ENCODE data around the gene RASL10A.

Gene RASL10A

DNA sequence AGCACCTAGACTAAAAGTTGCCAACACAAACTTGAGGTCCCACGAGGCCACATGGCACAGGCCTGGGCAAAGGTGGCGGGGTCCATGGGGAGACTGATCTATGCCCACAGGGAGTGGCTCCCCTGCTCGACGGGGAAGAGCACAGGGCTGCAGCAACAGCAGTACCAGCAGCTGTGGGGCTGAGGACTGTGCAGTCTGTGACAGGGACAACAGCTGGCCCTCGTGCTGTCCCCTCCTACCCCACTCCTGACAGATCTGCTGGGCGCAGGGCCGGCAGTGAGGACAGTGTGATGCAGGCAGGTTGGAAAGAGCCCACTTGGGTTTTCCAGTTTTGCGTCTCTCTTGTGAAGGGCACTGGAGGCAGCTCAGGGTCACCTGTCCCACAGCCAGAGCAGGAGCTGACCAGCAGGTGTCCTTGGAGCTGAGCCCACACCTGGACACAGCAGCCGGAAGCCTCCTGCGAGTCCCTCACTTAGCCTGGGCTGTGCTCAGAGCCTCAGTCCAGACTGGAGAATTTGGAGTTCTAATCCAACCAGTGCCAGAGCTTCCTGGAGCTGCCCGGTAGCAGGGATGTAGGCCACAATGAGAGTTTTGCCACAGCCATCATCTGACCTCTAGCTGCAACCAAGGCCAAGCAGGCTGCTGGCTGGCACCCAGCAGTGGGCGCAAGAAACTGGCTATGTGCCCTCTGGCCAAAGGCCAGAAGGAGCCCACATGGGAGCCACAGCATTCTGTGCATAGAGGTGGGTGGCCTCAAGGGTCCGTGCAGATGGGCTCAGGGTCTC, 12.6 kb downstream of the RASL10A start:
- no peak for DNase-seq (ENCODE audit: low read depth)

DNA sequence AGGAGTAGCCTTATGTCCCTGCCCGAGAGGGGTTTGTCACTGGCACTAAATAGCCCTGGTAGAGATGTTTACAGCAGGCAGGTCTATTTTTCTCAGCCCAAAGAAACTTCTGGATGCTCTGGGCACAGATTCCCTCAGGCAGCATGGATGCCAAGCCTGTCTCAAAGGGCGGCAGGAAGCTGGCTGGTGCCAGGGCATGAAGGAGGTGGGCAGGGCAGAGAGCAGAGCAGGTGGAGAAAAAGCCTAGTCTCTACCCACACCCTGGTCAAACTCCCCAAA, 13.2 kb downstream of the RASL10A start:
- DNase-seq (ENCODE audit: low read depth): no peak

DNA sequence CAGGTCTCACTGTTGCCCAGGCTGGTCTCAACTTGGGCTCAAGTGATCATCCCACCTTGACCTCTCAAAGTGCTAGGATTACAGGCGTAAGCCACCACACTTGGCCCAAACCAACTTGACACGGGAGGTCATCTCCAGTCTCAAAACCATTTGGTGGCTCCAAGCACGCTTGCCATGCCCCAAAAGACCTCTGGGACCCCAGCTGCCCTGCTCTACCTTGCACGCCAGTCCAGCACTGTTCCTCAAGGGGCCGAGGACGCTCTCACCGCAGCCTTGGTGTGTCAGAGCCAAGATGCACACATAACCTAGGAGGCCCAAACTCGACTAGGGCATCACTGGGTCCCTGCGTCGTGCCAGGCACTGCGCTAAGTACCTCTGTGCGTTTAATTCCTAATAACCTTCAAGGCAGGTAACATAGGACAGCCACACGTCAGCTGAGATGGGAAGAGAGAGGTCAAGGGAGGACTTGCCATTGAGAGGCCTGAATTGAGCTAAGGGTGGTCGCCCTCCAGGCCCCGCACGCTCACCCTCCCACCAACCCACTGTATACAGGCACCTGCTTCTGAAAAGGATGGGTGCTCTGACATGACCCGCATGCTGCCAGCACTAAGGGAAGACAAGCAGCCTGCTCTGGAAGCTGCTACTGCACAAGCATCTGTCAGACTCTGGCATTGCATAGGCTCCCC, 13.6 kb downstream of the RASL10A start:
- no peak for DNase-seq (ENCODE audit: low read depth)

DNA sequence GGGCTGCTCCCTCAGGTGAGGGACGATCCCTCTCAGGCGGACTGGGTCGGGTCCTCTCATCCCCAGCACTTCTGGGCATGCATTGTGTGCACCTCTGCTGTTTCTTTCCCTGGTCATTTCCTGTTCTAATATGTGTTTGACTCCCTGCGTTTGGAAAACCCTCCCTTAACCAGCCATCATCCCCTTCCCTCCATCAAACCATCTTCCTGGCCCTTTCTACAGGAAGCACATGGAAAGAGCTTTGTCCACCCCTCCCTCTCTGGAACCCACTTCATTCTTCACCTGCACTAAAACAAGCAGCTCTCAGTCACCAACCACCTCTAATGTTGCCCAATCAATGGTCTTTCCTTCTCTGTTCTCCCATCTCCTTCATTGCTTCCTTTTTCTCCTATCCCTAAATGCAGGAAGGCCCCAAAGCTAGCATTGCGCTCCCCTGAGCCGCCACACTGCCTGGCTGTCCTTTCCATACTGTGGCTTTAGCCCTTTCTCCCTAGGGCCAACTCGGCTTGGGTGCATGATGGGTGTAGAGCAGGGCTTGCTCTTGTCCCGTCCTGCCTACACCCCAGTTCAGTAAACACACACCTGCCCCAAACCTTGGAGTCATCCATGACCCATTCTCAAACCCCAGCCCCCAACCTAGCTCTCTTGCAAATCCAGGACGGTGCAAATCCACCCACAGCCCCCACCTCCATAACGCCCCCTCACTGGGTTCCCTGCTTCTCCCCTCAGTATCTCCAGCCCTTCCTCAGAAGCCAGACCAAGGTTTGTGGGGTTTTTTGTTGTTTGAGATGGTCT, 14.5 kb downstream of the RASL10A start:
- DNase-seq (ENCODE audit: low read depth): no peak

DNA sequence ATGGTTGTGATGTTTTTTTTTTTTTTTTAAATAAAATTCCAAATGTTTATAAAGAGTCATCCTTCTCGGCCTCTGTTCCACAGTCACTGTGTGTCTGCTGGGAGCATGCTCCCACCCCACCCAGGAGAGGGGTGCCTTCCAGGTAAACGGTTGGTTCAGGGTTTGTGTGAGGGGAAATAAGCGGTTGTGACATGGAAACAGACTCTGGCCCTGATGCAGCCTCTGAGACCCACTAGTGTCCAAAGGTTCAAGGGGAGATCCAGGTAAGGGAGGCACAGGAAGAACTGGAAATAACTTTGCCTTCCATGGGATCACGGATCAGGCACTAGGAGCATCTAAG, 15.1 kb downstream of the RASL10A start:
- DNase-seq (ENCODE audit: low read depth): no peak

- DNase-seq (ENCODE audit: low read depth): no peak
These were observed 16.2 kb downstream of the RASL10A start for GRCh38 chr22:29299136-29299900.

DNA sequence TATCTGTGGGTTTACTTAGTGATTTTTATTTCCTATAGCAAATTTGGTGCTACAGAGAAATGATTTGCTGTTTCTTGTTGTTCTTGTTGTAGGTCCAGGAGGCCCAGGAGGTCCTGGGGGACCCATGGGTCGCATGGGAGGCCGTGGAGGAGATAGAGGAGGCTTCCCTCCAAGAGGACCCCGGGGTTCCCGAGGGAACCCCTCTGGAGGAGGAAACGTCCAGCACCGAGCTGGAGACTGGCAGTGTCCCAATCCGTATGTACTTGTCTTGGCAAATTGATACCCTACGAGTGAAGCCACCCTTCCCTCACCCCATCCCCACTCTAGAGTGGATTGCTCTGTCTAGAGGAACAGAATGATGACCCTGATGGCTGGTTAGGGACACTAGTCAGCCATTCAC, 16.9 kb downstream of the RASL10A start:
- DNase-seq (ENCODE audit: low read depth): no peak

DNA sequence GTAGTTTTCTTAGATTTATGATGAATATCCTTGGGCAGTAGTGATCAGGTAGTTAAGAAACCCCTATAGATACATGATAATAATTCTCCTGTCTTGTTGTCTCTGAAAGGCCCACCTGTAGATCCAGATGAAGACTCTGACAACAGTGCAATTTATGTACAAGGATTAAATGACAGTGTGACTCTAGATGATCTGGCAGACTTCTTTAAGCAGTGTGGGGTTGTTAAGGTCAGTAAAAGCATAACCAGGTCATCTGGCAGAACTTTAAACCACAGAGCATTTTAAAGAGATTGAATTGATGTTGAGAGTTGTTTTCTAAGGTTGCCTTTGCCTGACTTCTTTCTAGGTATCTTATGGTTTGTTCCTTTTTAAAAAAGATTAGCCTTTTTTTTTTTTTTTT, 23.1 kb downstream of the RASL10A start:
- DNase-seq (ENCODE audit: low read depth): no peak

GRCh38 chr22:29291215-29291614, 24.3 kb downstream of the RASL10A start:
- no peak for DNase-seq (ENCODE audit: low read depth)

DNA sequence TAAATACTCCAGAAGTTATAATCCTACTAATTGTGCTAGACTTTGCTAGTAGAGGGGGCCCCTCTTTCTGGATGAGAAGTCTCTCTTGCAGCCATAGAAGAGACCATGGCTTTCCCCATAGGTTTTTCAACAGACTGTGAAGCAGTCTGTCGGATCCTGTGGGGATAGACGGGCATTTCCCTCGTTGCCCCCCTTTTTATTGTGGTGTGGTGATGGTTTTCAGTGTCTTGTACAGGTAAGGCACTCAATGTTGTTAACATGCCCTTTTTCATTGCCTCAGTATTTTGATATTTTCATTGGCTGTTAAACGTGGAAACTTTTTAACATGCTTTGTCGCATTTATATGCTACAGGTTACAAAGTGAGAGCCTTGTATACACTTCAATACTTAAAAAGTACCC, 25.4 kb downstream of the RASL10A start:
- no peak for DNase-seq (ENCODE audit: low read depth)

DNA sequence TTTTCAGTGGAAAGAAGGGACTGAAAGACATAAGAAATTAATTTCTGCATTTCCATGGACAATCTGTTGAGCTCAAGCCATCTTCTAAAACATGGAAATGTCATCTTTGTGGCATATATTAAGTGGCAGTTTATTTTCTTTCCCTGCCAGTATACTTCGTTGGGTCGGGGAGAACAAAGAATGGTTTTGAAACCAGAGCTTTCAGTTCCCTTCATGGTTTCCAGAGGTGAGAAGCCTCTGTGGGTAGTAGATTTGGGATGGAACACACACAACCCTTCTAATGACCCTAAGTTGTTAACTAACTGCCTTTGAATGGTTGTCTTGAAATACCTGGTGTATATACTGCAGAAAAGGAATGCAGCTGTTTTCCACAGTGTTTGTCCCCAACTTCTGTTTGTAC, 26.7 kb downstream of the RASL10A start:
- DNase-seq (ENCODE audit: low read depth): no peak

DNA sequence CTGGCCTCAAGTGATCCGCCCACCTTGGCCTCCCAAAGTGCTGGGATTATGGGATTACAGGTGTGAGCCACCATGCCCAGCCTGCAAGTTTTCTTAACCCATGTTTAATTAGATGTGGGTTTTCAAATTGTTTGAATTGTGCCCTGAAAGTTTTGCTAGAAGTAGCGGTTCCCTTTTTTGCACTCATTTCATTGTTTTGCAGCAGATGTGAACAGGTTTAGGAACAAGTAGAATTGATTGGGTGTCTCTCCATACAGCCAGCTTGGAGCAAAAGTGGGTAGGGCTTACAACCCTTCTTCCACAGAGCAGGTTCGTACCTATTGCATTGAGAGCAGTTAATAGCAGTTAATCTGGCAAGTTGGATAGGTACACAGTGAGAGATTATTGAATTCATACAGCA, 31.3 kb downstream of the RASL10A start:
- no peak for DNase-seq (ENCODE audit: low read depth)

DNA sequence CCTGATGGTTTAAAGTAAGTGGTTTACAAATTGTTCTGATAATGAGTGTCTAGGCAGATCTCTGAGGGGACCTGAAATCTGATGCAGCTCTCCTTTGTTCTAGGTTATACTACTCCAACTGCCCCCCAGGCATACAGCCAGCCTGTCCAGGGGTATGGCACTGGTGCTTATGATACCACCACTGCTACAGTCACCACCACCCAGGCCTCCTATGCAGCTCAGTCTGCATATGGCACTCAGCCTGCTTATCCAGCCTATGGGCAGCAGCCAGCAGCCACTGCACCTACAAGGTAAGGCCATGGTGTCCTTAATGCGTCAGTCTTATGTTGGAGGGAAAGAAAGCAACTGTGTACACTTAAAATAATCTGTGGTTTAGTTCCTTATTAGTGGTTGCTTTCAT, 37.6 kb downstream of the RASL10A start:
- DNase-seq (ENCODE audit: low read depth): no peak

GRCh38 chr22:29275819-29276565, 39.5 kb downstream of the RASL10A start:
- DNase-seq (ENCODE audit: low read depth): no peak

GRCh38 chr22:29275167-29275566, 40.3 kb downstream of the RASL10A start:
- no peak for DNase-seq (ENCODE audit: low read depth)

DNA sequence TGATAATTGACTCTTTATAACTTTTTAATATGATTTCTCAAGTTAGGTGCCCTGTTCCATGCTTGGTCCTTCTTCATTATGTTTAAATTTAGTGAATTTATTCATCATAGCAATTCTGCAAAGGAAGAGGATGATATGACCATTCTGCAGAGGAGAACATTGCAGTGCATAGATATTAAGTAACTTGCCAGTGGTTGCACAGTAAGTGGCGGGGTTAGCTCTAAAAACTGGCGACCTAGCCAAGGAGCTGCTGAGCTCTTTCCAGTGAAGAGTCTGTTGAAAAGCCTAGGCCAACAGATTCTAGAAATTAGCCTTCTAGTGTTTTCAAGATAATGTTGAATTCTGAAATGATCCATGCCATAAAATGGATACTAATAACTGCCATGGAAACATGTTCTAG, 42.9 kb downstream of the RASL10A start:
- DNase-seq (ENCODE audit: low read depth): no peak

GRCh38 chr22:29270475-29271271, 44.8 kb downstream of the RASL10A start:
- DNase-seq (ENCODE audit: low read depth): no peak

DNA sequence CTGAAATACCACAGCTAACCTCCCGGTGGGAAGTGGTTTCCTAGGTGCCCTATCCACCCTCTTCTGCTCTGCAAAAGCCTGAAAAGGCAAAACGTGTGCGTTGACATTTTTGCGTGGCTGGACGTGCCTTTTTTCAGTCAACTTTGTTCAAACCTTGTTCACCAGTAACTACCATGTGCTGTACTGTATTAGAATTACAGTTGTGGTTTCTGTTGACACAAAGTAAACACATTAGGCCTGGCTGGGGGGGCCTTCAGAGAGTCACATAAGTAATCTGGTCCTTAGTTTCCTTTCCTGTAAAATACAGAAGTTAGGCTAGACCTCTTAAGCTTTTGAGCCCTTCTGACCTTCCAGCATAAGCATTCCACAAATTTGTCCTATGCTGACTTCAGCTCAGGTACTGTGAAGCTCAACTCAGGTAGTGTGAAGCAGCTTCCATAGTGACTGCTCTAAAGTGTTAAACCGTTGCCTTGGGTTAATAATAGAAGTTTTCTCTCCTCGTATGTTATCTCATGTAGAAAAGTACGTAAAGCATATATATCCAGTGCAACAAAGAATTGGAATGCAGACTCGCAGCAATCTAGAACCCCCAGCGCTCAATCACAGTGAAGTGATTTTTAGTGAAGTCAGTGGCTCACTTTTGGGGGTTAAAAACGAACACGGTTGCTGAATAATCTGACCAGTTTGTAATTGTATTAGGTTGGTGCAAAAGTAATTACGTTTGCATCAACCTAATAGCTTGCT, 45.6 kb downstream of the RASL10A start:
- DNase-seq (ENCODE audit: low read depth): no peak

DNA sequence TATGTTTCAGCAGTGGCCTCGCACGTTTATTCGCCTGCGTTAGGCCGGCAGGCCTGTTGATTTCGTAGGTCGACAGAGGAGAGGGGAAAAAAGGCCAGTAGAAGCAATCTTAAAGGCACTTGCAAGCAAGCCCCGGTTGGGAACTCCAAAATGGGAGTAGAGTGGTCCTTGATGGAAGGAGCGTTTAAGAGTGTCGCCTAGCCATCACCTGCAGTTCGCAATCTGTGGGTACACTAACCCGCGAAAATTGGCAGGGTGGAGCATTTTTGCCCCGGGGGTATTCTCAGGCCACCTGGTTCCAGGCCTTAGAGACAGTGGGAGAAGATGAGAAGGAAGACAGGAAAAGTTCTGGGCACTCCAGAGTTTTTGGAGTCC, 46.3 kb downstream of the RASL10A start:
- DNase-seq (ENCODE audit: low read depth): no peak

- DNase-seq (ENCODE audit: low read depth): no peak
These were observed 46.8 kb downstream of the RASL10A start for GRCh38 chr22:29268511-29269229.
